ENCODE results near the gene LRCH4.

GRCh38 chr7:100620804-100621203 is 34.9 kb upstream of the LRCH4 start:
- TF ChIP-seq CEBPB (IDR thresholded peaks at IDR 0.05) (no peak), REST (IDR thresholded peaks at IDR 0.05; ENCODE audit: low read depth) (no peak)
